ENCODE results near the gene ITSN1.

DNA sequence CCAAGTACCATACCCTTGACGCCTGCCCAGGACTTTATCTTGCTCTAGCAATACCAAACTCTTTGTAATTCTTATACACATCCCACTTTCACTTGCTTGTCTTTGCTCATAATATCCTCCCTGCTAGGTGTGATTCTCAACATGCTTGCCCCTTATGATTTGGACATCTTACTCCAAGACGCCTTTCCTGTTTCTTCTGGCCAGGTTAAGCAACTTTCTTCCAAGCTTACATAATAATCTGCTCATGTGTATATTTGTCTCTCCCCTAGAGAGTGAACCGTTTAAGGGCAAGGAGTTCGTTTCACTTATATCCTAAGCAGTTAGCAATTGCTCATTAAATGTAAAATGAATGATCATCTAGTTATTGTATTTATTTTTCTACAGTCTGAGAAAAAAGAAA lies 22.6 kb upstream of the ITSN1 start:
- TF ChIP-seq, protein P1, sequence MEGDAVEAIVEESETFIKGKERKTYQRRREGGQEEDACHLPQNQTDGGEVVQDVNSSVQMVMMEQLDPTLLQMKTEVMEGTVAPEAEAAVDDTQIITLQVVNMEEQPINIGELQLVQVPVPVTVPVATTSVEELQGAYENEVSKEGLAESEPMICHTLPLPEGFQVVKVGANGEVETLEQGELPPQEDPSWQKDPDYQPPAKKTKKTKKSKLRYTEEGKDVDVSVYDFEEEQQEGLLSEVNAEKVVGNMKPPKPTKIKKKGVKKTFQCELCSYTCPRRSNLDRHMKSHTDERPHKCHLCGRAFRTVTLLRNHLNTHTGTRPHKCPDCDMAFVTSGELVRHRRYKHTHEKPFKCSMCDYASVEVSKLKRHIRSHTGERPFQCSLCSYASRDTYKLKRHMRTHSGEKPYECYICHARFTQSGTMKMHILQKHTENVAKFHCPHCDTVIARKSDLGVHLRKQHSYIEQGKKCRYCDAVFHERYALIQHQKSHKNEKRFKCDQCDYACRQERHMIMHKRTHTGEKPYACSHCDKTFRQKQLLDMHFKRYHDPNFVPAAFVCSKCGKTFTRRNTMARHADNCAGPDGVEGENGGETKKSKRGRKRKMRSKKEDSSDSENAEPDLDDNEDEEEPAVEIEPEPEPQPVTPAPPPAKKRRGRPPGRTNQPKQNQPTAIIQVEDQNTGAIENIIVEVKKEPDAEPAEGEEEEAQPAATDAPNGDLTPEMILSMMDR (IDR thresholded peaks at IDR 0.05) = no peak
- no peak for TF ChIP-seq POLR2A (IDR thresholded peaks at IDR 0.05)
